ENCODE measurements around the gene LCLAT1.

DNA sequence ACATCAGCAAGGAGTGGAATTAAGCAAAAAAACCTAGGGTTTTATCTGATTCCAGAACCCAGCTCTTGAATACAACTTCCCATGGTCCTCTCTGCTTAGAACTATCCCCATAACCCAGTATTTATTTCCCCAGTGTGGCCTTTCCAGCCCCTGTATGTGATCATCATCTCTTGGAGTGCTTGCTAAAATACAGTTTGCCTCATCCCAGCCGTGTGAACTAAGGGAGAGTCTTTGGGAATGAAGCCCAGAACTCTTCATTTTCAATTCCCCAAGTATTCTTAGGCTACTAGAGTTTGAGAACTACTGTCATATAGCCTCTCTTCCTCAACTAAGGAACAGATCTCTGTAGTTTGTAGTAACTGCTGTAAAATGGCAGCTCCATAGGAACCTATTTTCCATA is 173.1 kb downstream of the LCLAT1 start:
- TF ChIP-seq EZH2 (IDR thresholded peaks at IDR 0.05; ENCODE audit: borderline replicate concordance, insufficient read depth, low read depth, low read length, poor library complexity, severe bottlenecking) = no peak
- TF ChIP-seq, protein P1, sequence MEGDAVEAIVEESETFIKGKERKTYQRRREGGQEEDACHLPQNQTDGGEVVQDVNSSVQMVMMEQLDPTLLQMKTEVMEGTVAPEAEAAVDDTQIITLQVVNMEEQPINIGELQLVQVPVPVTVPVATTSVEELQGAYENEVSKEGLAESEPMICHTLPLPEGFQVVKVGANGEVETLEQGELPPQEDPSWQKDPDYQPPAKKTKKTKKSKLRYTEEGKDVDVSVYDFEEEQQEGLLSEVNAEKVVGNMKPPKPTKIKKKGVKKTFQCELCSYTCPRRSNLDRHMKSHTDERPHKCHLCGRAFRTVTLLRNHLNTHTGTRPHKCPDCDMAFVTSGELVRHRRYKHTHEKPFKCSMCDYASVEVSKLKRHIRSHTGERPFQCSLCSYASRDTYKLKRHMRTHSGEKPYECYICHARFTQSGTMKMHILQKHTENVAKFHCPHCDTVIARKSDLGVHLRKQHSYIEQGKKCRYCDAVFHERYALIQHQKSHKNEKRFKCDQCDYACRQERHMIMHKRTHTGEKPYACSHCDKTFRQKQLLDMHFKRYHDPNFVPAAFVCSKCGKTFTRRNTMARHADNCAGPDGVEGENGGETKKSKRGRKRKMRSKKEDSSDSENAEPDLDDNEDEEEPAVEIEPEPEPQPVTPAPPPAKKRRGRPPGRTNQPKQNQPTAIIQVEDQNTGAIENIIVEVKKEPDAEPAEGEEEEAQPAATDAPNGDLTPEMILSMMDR (IDR thresholded peaks at IDR 0.05) = no peak

All from B cell (primary cell).